OCI-M2 (cell line): ENCODE measurements around the gene KRTAP16-1.
"Not testable (repeated sequence)": the region's sequence is repeated elsewhere in the genome, so short reads cannot be mapped to it uniquely, and the experiment has no call there.

Source experiments
- DNase-seq: peaks from one replicate; lab custom pipeline; 2025; ENCODE audit not compliant: unreplicated experiment; lab: John Stamatoyannopoulos, UW

The KRTAP16-1 gene

GRCh38 chr17:41308918-41309359 is at the start of gene KRTAP16-1:
Gene KRTAP16-1 (minus strand): TSS chr17:41309309. CDS start chr17:41309253, 56 bp downstream.
- no peak for DNase-seq

- no peak for DNase-seq
Observed at GRCh38 chr17:41354536-41354935, 45.4 kb upstream of the KRTAP16-1 start.

- no peak for DNase-seq
Observed at GRCh38 chr17:41352597-41353366, 43.7 kb upstream of the KRTAP16-1 start.

GRCh38 chr17:41351177-41351576 is 42.1 kb upstream of the KRTAP16-1 start:
- no peak for DNase-seq

GRCh38 chr17:41350381-41350878 is 41.3 kb upstream of the KRTAP16-1 start, which contains the start of gene KRT33A:
Gene KRT33A (minus strand): TSS chr17:41350828. CDS start chr17:41350767, 61 bp downstream.
- DNase-seq, result not testable (repeated sequence)

- no peak for DNase-seq
Observed at GRCh38 chr17:41347869-41348760, 39.0 kb upstream of the KRTAP16-1 start.

GRCh38 chr17:41346421-41346820 is 37.3 kb upstream of the KRTAP16-1 start:
- DNase-seq, result not testable (repeated sequence)

- no peak for DNase-seq
Observed at GRCh38 chr17:41345992-41346391, 36.9 kb upstream of the KRTAP16-1 start.

GRCh38 chr17:41343029-41343428 is 33.9 kb upstream of the KRTAP16-1 start:
- DNase-seq, result no peak

- no peak for DNase-seq
Observed at GRCh38 chr17:41340934-41341861, 32.1 kb upstream of the KRTAP16-1 start.

GRCh38 chr17:41340494-41340893 is 31.4 kb upstream of the KRTAP16-1 start:
- DNase-seq, result no peak

- DNase-seq, result no peak
Observed at GRCh38 chr17:41339571-41340172, 30.6 kb upstream of the KRTAP16-1 start.

- DNase-seq, result no peak
Observed at GRCh38 chr17:41338961-41339485, 29.9 kb upstream of the KRTAP16-1 start.

- no peak for DNase-seq
Observed at GRCh38 chr17:41335747-41336146, 26.6 kb upstream of the KRTAP16-1 start.

- no peak for DNase-seq
Observed at GRCh38 chr17:41334385-41335305, 25.5 kb upstream of the KRTAP16-1 start.

GRCh38 chr17:41333836-41334235 is 24.7 kb upstream of the KRTAP16-1 start:
- no peak for DNase-seq

- no peak for DNase-seq
Observed at GRCh38 chr17:41333098-41333497, 24.0 kb upstream of the KRTAP16-1 start.

GRCh38 chr17:41332239-41332638 is 23.1 kb upstream of the KRTAP16-1 start:
- DNase-seq, result no peak

- DNase-seq, result no peak
Observed at GRCh38 chr17:41331606-41332005, 22.5 kb upstream of the KRTAP16-1 start.
